Measurements from ENCODE around the gene PTPRJ. TPM values are rescaled to one million over a fixed set of nuclear protein-coding genes. Genes with fewer than 3 reads are reported as not detected.

Gene PTPRJ
- total and polyA plus RNA-seq, 9 of the 15 experiments (the other 6 are each of a cell fraction or from before 2014, with no cell fraction given): 0.56 to 10.7 (median 4.8) TPM

DNA sequence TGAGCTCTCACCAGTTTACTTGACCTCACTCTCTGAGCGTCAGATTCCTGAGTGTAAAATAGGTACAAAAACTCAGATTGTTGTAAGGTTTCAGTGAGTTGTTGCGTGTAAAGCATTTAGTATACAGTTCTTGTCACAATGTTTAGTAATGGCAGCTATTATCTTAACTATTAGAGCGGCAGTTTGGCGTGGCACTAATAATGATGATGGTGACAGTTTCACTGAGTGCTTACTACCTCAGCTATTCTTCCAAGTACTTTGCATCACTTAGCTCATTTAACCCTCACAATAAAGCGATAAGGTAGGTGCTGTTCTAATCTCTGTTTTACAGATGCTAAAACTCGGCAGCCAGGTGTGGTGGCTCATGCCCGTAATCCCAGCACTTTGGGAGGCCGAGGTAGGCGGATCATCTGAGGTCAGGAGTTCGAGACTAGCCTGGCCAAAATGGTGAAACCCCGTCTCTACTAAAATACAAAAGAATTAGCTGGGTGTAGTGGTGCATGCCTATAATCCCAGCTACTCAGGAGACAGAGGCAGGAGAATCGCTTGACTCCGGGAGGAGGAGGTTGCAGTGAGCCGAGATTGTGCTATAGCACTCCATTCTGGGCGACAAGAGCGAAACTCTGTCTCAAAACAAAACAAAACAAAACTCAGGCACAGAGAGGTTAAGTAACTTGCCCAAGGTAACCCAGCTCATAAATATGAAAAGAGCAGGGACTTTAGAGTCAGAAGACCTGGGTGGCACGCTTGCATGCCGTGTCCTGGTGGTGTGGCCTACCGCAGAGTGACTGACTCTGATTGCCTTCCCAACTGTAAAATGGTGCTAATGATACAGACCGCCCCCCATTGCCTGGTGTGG lies 76.2 kb downstream of the PTPRJ start (continued):
- TF ChIP-seq, protein P1, sequence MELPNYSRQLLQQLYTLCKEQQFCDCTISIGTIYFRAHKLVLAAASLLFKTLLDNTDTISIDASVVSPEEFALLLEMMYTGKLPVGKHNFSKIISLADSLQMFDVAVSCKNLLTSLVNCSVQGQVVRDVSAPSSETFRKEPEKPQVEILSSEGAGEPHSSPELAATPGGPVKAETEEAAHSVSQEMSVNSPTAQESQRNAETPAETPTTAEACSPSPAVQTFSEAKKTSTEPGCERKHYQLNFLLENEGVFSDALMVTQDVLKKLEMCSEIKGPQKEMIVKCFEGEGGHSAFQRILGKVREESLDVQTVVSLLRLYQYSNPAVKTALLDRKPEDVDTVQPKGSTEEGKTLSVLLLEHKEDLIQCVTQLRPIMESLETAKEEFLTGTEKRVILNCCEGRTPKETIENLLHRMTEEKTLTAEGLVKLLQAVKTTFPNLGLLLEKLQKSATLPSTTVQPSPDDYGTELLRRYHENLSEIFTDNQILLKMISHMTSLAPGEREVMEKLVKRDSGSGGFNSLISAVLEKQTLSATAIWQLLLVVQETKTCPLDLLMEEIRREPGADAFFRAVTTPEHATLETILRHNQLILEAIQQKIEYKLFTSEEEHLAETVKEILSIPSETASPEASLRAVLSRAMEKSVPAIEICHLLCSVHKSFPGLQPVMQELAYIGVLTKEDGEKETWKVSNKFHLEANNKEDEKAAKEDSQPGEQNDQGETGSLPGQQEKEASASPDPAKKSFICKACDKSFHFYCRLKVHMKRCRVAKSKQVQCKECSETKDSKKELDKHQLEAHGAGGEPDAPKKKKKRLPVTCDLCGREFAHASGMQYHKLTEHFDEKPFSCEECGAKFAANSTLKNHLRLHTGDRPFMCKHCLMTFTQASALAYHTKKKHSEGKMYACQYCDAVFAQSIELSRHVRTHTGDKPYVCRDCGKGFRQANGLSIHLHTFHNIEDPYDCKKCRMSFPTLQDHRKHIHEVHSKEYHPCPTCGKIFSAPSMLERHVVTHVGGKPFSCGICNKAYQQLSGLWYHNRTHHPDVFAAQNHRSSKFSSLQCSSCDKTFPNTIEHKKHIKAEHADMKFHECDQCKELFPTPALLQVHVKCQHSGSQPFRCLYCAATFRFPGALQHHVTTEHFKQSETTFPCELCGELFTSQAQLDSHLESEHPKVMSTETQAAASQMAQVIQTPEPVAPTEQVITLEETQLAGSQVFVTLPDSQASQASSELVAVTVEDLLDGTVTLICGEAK (IDR thresholded peaks at IDR 0.05): no peak
- TF ChIP-seq, protein P1 (CRISPR knock-in tag; IDR thresholded peaks at IDR 0.05): no peak
- TF ChIP-seq ZNF217 (CRISPR knock-in tag; IDR thresholded peaks at IDR 0.05) (no peak), ELF2 (CRISPR knock-in tag; IDR thresholded peaks at IDR 0.05) (no peak), HCFC1 (IDR thresholded peaks at IDR 0.05; ENCODE audit: low read depth, low read length) (no peak), PTBP1 (IDR thresholded peaks at IDR 0.05; ENCODE audit: low read depth, low read length) (no peak), SIRT6 (IDR thresholded peaks at IDR 0.05; ENCODE audit: low read depth, low read length) (no peak), KDM1A (IDR thresholded peaks at IDR 0.05) (peak; percentile 28 to 69; a peak in 3 of 4 replicates), ZNF174 (CRISPR knock-in tag; IDR thresholded peaks at IDR 0.05) (no peak), PRMT5 (CRISPR knock-in tag; IDR thresholded peaks at IDR 0.05) (no peak), ZNF143 (CRISPR knock-in tag; IDR thresholded peaks at IDR 0.05) (no peak), ZEB2 (IDR thresholded peaks at IDR 0.05) (peak; percentile 58), L3MBTL2 (IDR thresholded peaks at IDR 0.05) (no peak)
- TF ChIP-seq, protein P2, sequence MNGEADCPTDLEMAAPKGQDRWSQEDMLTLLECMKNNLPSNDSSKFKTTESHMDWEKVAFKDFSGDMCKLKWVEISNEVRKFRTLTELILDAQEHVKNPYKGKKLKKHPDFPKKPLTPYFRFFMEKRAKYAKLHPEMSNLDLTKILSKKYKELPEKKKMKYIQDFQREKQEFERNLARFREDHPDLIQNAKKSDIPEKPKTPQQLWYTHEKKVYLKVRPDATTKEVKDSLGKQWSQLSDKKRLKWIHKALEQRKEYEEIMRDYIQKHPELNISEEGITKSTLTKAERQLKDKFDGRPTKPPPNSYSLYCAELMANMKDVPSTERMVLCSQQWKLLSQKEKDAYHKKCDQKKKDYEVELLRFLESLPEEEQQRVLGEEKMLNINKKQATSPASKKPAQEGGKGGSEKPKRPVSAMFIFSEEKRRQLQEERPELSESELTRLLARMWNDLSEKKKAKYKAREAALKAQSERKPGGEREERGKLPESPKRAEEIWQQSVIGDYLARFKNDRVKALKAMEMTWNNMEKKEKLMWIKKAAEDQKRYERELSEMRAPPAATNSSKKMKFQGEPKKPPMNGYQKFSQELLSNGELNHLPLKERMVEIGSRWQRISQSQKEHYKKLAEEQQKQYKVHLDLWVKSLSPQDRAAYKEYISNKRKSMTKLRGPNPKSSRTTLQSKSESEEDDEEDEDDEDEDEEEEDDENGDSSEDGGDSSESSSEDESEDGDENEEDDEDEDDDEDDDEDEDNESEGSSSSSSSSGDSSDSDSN (IDR thresholded peaks at IDR 0.05; ENCODE audit: borderline replicate concordance in 1 of 2, low read depth in 2 of 2, low read length in 2 of 2): no peak
- TF ChIP-seq, protein P3, sequence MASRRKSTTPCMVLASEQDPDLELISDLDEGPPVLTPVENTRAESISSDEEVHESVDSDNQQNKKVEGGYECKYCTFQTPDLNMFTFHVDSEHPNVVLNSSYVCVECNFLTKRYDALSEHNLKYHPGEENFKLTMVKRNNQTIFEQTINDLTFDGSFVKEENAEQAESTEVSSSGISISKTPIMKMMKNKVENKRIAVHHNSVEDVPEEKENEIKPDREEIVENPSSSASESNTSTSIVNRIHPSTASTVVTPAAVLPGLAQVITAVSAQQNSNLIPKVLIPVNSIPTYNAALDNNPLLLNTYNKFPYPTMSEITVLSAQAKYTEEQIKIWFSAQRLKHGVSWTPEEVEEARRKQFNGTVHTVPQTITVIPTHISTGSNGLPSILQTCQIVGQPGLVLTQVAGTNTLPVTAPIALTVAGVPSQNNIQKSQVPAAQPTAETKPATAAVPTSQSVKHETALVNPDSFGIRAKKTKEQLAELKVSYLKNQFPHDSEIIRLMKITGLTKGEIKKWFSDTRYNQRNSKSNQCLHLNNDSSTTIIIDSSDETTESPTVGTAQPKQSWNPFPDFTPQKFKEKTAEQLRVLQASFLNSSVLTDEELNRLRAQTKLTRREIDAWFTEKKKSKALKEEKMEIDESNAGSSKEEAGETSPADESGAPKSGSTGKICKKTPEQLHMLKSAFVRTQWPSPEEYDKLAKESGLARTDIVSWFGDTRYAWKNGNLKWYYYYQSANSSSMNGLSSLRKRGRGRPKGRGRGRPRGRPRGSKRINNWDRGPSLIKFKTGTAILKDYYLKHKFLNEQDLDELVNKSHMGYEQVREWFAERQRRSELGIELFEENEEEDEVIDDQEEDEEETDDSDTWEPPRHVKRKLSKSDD (conservative IDR thresholded peaks at IDR 0.05; ENCODE audit: low read length): no peak

All from K562 (cell line).